HG03060 (cell line): Measurements from ENCODE around the gene FHIT.
"Not testable (repeated sequence)": the region's sequence is repeated elsewhere in the genome, so short reads cannot be mapped to it uniquely, and the experiment has no call there.

ENCODE experiments used
- ATAC-seq: cut with Tn5 transposase; IDR thresholded peaks from one replicate; pipeline ENCODE4 v1.9.1; 2021; ENCODE audit warnings: low read depth, moderate number of reproducible peaks; ENCODE audit not compliant: unreplicated experiment

Gene FHIT

DNA sequence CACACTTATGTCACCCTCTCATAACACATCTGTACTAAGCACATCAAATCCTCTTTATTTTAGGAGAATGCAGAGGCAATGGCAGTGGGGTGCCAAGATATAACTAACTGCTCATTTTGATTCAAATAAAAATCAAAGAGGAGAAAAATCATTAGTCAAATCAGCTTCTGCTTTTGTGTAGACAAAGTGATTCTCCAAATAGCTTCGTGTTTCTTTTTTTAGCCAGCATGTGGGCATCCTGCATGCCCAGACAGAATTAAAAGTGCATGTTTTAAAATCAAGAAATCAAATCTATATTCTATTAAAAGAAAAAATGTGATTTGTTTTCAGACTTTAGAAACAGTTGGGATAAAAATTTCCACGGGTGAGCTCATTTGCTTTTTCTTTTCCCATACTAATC lies 1440.1 kb downstream of the FHIT start:
- no peak for ATAC-seq

DNA sequence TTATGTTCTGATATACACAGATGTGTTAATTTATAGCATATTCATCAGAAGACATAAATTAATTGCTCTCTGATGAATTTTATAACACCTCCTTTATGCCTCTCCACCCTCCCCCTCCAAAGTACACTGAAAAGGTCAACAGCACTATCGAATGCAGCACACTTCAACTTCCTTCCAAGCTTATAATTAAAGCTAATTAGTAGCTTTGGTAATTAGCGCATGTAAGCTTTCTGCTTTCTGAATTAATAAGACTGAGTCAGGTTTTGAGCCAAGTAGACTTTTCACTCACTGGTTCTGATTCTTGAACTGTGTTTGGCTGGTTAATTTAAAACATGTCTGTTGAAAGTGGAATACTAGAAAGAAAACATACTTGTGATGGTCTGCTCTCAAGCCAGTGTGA lies 1440.6 kb downstream of the FHIT start:
- no peak for ATAC-seq

DNA sequence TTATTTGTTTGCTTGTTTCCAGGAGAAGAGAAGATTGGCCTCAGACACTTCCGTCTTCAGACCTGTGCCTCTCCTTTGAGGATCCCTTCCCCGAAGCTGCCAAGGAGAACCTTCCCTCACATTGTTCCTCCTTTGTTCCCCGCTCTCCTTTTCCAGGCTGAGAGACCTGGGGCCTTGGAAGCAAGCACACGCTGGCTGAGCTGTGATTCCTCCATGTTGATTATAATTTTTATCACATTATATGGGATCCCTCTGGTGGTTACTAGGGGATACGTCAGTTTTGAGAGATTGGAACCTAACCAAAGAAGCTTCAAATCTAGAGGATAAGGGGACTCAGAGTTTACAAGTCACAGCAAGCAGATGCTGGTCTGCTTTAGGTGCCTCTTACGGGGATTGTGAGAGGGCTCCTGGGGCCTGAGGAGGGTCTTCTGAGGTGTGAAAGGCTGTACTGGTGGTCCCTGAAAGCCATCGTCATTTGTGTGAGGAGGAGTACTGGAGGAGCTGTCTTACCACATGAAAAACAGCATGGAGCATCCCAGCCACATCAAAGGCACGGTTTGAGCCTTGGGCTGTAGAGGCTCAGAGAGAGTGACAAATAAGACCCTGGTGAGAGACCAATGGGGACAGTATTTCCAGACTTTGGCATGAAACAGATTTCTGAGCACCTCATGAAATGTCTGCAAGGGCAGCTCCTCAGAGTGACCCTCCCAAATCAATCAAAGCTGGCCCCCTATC lies 1441.4 kb downstream of the FHIT start:
- ATAC-seq: no peak

DNA sequence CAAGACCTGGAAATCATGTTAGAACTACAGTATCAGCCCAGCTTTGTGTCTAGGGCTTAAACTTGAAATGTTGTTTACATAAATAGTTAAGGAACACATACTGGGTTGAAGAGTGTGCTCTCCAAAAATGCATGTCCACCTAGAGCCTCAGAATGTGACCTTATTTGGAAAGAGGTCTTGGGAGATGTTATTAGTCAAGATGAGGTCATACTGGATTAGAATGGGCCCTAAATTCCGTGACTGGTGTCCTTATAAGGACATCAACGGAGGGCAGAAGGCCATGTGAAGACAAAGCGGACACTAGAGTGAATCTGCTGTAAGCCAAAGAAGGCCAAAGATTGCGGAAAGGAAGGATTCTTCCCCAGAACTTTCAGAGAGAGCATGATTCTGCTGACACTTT lies 1442.2 kb downstream of the FHIT start:
- no peak for ATAC-seq

DNA sequence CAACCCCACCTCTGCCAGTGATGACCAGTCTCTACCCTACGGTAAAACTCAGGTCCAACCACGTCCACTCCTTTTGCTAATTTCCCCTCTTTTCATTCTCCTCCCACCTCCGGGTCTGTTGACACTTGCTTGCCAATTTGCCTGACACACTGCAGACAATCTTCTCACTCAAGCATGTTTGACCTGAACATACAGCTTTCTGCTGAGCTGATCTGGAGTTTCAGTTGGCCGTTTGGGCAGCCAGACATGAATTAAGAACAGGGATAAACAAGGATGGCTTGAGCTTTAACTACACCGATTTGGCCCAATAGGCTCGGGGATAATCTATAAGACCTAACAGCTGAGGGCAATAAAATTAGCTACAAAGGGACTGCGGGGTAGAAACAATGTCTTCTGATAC lies 1442.8 kb downstream of the FHIT start:
- no peak for ATAC-seq

DNA sequence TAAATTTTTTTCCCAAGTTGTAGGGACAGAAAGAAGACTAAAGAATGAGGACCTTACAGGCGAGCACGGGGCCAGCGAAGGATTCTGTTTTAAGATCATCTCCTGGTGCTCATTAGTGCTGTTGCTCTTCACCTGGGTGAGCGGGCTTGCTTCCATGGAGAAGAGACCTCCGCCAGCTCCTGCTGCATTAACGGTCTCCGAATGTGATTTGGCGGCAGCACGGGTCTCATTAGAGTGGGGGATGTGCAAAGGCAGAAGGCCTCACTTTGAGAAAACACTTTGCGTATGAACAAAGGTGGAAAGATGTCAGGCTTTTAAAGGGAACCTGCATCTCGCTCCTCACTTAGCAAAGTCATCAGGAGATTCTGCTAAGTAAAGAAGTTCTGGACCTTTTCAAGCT lies 1448.0 kb downstream of the FHIT start:
- no peak for ATAC-seq

DNA sequence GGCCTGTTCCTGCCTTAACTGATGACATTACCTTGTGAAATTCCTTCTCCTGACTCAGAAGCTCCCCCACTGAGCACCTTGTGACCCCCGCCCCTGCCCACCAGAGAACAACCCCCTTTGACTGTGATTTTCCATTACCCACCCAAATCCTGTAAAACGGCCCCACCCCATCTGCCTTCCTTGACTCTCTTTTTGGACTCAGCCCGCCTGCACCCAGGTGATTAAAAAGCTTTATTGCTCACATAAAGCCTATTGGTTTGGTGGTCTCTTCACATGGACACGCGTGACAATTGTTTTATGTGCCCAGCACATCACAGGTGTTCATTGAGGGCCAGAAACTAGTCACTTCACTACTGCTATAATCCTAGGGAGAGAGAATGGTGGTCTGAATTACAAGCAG lies 1448.8 kb downstream of the FHIT start:
- ATAC-seq: not testable (repeated sequence)

DNA sequence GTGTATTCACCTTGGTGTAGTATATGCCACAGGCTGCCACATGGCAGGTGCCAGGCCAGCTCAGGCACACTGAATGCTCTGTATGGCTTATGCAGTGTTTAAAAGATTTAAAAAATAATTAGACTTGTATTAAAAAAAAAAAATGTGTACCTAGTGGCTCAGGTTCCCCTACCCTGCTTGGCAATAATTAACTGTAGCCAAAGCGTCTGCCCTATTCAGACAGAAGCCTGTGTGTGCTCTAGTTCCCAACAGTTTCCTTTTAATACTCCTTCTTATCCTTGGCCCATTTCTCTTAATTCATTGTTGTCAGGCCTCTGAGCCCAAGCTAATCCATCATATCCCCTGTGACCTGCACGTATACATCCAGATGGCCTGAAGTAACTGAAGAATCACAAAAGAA lies 1449.2 kb downstream of the FHIT start:
- no peak for ATAC-seq

DNA sequence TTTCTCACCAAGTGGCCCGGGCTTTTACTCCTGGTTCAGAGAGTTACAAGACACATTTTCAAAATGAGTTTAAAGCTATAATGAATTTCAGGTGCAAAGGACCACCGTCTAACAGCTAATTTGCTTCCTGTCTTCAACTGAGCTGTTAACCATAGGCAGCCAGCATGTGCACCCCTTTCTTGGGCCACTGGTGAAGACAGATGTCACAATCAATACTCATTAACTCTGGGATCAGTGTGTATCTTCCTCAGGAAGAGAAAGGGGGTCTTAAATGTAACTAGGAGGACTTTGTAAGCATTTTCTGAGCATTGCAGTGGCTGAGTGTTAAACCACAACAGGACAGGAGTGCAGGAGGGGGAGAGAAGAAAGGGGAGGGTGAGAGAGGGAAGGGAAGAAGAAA lies 1450.8 kb downstream of the FHIT start:
- no peak for ATAC-seq

DNA sequence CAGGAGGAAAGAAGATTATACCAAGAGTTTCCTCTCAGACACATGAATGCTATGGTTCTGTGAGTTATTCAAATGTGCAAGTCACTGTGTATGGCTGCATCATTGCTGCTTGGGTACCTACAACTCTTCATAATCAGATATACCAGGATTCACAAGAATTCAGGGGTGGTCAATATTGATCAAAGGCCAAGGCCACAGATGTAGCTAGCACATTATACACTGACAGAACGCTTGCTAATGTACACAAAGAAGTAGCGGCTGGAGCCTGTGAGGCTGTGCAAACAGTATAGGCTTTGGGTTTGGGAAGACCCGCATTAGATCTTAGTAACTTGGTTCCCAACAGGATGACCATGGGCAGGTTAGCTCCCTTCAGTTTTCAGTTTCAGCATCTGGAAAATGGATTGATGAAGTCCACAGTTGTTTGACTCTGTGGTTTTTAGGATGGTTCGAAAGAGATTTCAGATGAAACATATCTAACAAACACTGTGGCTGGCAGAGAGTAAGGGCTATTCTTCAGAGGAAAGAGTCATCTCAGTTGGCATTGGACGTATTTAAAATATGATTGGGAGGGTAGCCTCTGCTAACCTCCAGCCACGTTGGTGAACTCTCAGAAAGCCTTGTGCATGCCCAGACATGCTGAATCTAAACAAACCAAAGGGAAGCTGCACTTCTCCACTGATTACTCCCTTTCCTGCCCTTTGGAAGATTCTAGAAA lies 1452.7 kb downstream of the FHIT start:
- ATAC-seq: no peak

DNA sequence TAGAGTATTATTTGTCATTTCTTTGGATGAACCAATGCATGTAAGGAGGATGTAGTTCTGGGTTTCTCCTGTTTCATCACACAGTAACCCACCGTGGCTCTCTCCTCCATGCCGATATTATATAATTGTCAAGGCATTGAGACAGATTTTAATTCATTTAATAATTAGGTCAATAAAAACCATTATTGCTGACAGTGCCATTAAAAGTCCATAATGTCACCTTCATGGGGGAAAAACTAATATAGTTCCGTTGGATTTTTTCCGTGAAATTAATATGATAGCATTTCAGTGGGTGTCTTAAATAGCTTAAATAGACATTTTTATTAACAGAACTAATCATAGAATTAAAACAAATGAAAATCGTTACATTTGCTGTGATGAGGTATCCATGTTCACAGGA lies 1453.7 kb downstream of the FHIT start:
- ATAC-seq: no peak

DNA sequence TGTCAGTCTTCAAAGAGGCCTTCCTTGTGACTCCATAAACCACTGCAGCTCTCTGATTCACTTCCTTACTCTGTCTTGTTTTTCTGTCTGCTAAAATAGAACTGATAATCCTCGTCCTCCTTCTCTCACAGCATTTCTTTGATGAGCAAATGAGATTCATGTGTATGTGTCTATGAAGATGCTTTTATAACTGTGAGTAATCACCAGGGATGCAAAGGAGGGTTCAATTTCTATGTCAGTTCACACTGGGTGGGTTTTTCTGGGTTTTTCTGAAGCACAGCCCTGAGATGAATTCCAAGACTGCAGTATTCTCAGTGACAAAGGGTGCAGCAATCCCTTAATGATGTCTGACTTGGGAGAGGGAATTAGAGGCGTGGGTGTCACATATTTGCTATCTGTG lies 1454.8 kb downstream of the FHIT start:
- no peak for ATAC-seq

DNA sequence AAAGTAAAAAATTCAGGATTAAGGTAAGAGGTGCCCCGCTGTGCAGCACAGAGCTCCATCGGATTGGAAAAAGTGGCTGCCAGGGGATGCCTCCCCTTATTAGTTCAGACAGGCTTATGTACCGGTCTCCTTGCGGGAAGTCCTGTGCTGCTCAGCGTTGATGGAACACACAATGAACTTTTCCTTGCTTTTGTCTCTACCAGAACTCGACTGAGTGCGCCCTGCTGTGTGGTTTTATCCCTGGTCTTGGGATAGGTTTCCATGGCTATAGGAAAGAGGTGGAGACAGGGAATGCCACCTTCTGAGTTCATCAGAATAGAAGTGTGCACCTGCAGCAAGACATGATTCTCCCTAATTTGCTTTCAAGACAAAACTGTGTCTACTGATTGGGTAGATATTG lies 1455.5 kb downstream of the FHIT start:
- no peak for ATAC-seq

DNA sequence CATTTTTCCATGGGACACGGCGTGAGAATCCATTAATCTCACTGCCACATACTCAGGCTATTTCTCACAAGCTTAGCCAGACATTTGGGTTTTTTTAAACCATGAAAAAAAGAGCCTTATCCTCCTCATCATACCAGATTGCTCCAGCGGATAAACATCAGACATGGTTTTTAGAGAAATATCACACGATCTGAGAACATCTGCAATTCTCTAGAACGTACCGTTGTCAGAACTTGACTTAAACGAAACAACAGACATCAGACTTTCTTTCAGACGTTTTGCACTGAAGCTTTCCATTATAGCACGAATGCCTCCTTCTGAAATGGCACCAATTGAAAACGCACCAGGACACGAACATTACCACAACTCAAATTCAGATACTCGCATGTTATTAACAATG lies 1457.3 kb downstream of the FHIT start:
- no peak for ATAC-seq

DNA sequence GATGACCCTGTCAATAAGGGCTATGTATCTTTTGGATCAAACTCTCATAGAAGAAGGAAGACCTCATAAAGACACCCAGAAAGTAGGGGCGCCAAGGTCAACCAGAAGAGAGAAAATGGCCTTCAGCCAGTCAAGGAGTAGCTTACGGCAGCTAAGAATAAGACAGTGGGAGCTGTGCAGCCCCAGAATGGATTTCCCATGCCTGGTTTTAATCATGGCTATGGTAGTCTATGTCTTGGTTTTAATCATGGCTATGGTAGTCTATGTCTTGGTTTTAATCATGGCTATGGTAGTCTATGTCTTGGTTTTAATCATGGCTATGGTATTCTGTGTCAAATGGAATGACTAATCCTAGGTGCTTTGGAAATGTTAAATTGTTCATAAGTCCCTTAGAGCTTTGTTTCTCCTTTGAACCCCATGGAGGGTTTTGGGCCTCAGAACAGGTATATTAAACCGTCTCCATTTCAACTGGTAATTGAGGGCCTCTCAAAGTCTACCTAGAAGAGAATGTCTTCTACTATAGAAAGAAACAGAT lies 1459.4 kb downstream of the FHIT start:
- ATAC-seq: no peak

DNA sequence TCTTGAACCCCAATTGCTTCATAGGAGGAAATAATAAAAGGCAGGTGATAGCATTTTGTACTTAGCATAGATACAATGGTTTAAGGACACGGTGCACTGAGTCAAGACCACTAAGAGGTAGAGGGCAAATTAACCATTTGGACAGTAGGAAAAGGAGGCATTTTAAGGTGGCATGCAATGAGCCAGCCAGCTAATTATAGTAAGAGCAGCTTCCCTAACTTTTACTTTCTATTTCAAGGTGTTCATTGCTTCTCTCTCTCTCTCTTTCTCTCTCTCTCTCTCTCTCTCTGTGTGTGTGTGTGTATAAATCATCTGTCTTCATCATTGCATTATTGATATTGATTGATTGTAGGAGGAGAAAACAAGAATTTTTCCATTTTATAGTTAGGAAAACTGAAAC lies 1461.0 kb downstream of the FHIT start:
- ATAC-seq: no peak

DNA sequence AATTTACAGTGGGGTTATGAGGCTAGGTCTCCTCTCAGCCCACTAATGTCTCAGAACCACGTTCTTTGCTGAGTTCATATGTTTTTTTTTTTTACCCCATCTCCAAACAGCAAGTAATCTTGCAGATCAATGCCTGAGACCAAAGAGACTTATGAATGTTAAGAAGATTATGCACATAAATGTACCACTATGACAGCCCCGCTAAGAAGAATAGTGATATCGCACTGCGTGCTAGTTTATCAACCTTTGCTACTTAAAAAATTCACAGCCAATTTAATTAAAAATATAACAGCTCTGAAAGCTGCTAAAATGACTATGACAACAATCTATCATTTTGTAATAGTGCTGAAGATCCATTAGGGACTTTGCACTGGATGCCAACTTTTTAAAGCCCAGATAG lies 1462.5 kb downstream of the FHIT start:
- no peak for ATAC-seq

DNA sequence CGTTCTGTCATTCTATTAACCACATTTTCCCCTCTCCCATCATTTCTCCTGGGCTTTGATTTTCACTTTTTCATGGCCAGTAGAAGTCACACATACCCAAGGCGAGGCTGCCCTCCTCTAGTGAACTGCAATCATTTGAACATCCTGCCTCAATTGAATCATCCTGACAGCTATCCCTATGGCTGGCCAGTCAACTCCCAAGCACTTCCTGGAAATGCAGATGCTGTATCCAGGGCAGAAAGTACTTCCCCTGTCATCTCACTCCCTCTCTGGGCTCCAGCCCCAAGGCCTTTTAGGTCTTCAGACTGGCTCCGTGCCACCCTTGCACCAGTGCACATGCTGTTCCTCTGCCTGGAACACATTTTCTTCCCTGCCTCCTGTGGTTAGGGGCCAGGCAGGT lies 1463.1 kb downstream of the FHIT start:
- no peak for ATAC-seq

DNA sequence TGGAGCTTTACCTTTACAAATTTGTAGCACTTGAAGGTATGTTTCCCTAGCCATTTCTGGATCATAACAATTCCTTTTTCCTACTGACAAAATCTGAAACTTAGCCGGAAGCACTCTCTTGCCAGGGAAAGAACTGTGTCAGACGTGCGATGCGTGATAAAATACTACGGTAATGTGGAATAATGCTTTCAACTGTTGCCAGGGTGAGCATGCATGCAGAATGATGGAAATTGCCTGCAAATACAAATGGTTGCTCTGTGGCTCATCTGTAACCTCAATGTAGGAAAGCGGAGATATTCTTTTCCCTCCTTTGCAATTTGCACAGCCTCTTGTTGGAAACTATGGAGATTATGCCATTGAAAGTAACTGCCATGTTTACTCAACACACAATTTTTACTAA lies 1464.9 kb downstream of the FHIT start:
- no peak for ATAC-seq

DNA sequence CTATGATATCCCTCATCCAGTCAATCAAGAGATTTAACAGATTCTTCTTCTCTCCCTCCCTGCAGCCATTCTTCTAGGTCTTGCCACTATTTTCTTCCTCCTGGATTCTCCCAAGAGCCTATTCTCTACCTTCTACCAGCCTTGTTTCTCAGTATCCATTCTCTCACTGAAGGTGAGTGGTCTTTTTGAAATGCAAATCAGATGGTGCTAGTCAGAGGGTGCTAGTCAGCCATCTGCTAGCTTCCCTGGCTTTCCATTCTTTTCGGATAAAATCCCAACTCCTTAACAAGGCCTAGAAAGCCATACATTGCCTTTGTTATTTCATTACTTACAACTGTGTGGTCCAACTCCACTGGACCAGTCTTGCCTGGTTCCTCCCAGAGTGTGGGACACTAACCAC lies 1467.1 kb downstream of the FHIT start:
- no peak for ATAC-seq

DNA sequence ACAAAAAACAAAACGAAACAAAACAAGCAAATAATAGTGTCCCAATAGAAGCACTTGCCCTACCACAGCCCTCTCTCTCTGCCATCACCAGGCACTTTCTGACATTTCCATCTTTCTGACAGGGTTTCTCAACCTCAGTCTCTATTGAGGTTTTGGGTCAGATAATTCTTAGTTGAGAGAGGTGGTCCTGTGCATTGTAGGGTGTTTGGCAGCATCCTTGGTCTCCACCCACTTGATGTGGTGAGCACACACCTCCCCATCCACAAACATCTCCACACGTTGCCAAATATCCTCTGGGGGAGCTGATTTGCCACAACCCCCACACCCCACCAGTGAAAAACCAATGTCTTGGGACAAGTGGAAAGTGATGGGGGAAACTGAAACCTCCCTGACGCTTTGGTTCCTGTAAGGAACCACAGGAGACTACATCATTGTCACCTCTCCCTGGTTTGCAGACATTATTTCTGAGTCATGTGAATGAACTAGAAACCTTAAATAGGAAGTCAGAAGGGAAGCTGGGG lies 1467.7 kb downstream of the FHIT start:
- no peak for ATAC-seq

DNA sequence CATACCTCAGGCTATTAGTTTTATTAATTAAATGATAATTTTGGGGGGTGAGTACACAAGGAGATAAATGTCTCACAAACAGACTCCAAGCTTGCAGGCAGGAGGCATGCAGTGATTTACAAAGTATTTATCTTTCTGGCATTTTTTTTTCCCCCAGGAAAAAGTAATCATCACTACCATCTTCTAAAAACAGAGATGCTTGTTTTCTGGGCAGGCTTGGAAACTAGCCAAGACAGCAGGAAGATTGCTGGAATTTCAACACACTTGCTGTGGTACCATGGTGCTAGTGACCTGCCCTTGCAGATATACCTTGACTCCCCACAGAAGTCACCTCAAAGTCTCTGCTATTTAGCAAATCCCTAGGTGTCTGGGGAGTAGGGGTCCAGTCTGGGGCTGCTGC lies 1468.6 kb downstream of the FHIT start:
- ATAC-seq: no peak
